Inferior parietal cortex (tissue), 1 donor: Measurements from ENCODE around the gene DMP1.

Experiments used
- DNase-seq: peaks from one replicate; pipeline ENCODE4 v3.0.0-alpha.2; 2016; ENCODE audit errors: extremely low spot score

DMP1 gene

GRCh38 chr4:87649980-87650379 is at the start of gene DMP1:
Gene DMP1, plus strand, starts transcription at chr4:87650280. Its CDS starts 6,213 bp downstream, at chr4:87656493.
- no peak for DNase-seq

- no peak for DNase-seq
Measured at GRCh38 chr4:87601361-87601760, 48.7 kb upstream of the DMP1 start.

- no peak for DNase-seq
Measured at GRCh38 chr4:87608229-87608628, 41.9 kb upstream of the DMP1 start, which contains the start of gene DSPP. Gene DSPP, plus strand, starts transcription at chr4:87608529. Its CDS starts 2,380 bp downstream, at chr4:87610909.

- no peak for DNase-seq
Measured at GRCh38 chr4:87614292-87614890, 35.7 kb upstream of the DMP1 start.

GRCh38 chr4:87616268-87616667 is 33.8 kb upstream of the DMP1 start:
- no peak for DNase-seq

- DNase-seq = no peak
Measured at GRCh38 chr4:87620086-87620485, 30.0 kb upstream of the DMP1 start.

- peak; percentile 50 for DNase-seq
Measured at GRCh38 chr4:87620491-87620890, 29.6 kb upstream of the DMP1 start.

- DNase-seq = no peak
Measured at GRCh38 chr4:87622303-87622702, 27.8 kb upstream of the DMP1 start.

GRCh38 chr4:87624698-87625097 is 25.4 kb upstream of the DMP1 start:
- no peak for DNase-seq

- DNase-seq = peak; percentile 54
Measured at GRCh38 chr4:87631668-87632067, 18.4 kb upstream of the DMP1 start.

- DNase-seq = no peak
Measured at GRCh38 chr4:87632469-87632868, 17.6 kb upstream of the DMP1 start.

GRCh38 chr4:87633243-87633642 is 16.8 kb upstream of the DMP1 start:
- DNase-seq = no peak

GRCh38 chr4:87644286-87644685 is 5.8 kb upstream of the DMP1 start:
- no peak for DNase-seq

- no peak for DNase-seq
Measured at GRCh38 chr4:87650938-87651337, 858 bp downstream of the DMP1 start.

GRCh38 chr4:87651941-87652340 is 1.9 kb downstream of the DMP1 start:
- DNase-seq = no peak

- no peak for DNase-seq
Measured at GRCh38 chr4:87654487-87655044, 4.5 kb downstream of the DMP1 start.

- no peak for DNase-seq
Measured at GRCh38 chr4:87657525-87657924, 7.4 kb downstream of the DMP1 start.

GRCh38 chr4:87659247-87659931 is 9.3 kb downstream of the DMP1 start:
- no peak for DNase-seq

GRCh38 chr4:87662871-87663270 is 12.8 kb downstream of the DMP1 start:
- no peak for DNase-seq

- no peak for DNase-seq
Measured at GRCh38 chr4:87669373-87669772, 19.3 kb downstream of the DMP1 start.

GRCh38 chr4:87677731-87678130 is 27.7 kb downstream of the DMP1 start:
- peak; percentile 20 for DNase-seq

- peak; percentile 86 for DNase-seq
Measured at GRCh38 chr4:87679449-87680169, 29.5 kb downstream of the DMP1 start.

- no peak for DNase-seq
Measured at GRCh38 chr4:87680271-87680670, 30.2 kb downstream of the DMP1 start.
